Measurements from ENCODE around the gene UBTD1.

Gene UBTD1

GRCh38 chr10:97482381-97482780 is 16.3 kb upstream of the UBTD1 start:
- no peak for DNase-seq (ENCODE audit: low read depth in 1 of 2, low spot score in 1 of 2)

DNA sequence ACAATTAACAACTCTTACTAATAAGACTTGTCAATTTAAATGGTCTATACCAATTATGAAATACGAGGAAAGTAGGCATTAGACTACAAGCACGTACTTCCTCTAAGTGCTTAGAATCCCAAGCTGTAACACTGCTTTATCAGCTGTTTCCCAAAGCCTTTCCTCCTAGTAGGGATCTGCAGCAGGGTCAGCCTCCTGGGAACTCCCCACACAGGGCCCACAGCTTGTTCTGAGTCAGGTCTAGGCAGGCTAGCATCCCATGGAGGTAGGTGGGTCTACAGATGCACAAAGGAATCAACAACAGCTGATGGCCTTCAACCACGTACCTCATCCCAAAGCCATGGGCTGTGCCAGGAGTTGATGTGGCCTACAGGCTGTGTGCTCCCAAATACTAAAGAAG is 15.2 kb upstream of the UBTD1 start:
- no peak for DNase-seq (ENCODE audit: low read depth in 1 of 2, low spot score in 1 of 2)

DNA sequence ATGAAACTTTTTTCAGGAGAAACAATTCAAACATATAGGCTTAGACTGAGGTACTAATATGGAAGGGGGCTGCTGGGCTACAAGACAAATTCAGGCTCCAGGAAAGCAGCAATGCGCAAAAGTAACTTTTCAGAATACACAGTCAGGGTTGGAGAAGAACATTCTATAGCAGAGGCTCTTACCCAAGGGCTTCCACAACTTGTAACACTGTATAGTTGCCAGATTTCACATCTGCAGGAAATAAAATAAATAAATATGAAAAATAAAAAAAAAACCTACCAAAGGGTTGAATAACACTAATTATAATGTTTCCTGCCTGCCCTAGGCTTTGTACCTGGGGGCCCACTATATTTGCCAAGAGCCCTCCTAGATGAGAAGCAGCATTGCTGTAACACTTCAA is 14.8 kb upstream of the UBTD1 start:
- no peak for DNase-seq (ENCODE audit: low read depth in 1 of 2, low spot score in 1 of 2)

DNA sequence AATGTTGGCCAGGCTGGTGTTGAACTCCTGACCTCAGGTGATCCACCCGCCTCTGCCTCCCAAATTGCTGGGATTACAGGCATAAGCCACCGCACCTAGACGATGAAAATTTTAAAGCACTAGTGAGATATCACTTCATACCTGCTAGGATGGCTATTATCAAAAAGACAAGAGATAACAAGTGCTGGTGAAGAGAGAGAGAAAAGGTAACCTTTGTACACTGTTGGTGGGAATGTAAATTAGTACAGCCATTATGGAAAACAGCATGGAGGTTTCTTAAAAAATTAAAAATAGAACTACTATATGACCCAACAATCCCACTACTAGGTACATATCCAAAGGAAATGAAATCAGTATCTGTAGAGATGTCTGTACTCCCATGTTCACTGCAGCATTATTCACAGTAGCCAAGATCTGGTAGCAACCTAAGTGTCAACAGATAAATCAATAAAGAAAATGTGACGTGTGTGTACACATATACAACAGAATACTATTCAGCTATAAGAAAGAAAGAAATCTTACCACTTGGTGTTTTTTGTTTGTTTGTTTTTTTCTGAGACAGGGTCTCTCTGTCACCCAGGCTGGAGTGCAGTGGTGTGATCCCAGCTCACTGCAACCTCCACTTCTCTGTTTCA is 13.0 kb upstream of the UBTD1 start:
- no peak for DNase-seq (ENCODE audit: low read depth in 1 of 2, low spot score in 1 of 2)

DNA sequence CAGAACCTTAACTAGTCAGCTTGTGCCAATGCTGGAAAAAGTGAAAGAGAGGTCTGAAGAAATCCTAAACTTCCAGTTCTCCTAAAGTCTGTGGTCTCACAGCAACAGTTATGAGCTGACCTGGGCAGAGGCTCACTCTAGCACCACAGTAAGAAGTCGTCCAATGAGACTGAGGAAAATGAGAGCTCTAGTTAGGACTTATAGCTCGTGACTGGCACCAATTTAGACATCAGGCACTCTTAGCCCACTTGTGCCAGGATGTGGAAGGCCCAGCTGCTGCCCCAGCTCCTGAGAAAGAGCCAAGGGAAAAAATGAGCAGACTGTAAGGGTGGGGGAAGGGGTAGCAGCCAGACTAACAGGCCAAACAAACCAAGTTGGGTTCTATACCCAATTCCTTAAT is 8.1 kb upstream of the UBTD1 start:
- DNase-seq (ENCODE audit: low read depth in 1 of 2, low spot score in 1 of 2): no peak

- DNase-seq (ENCODE audit: low read depth in 1 of 2, low spot score in 1 of 2): no peak
Observed at GRCh38 chr10:97494151-97494550, 4.6 kb upstream of the UBTD1 start.

DNA sequence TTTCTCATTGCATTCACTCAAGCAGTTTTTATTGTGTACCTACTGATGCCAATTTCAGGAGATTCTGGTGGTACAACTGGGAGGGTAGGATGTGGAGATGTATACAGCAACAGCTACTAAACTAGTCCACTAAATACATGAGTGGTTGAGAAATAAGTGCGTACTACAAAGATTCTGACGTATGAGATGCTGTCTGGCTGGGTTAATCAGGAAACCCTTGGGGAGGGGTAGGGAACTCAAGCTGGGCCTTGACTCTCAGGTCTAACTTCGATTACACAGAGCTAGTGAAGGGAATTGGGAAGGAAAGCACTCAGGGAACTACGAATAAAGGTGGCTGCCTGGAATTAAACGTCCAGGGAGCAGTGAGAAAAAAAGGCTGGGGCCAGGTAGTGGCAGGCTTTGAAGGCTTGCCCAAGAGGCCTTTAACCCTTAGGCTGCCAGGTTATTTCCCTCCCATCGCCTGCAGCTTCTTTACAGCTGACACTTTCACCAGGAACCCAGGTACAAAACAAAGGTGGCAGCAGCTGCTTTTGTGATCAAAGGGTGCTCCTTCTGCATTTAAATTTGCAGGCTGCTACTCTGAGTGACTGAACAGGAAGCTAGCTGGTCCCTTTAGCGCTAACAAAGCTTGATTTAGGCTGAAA is 3.7 kb upstream of the UBTD1 start:
- DNase-seq (ENCODE audit: low read depth in 1 of 2, low spot score in 1 of 2): no peak

- DNase-seq (ENCODE audit: low read depth in 1 of 2, low spot score in 1 of 2): peak; percentile 44 to 51
Observed at GRCh38 chr10:97497572-97498075, 1.1 kb upstream of the UBTD1 start.

DNA sequence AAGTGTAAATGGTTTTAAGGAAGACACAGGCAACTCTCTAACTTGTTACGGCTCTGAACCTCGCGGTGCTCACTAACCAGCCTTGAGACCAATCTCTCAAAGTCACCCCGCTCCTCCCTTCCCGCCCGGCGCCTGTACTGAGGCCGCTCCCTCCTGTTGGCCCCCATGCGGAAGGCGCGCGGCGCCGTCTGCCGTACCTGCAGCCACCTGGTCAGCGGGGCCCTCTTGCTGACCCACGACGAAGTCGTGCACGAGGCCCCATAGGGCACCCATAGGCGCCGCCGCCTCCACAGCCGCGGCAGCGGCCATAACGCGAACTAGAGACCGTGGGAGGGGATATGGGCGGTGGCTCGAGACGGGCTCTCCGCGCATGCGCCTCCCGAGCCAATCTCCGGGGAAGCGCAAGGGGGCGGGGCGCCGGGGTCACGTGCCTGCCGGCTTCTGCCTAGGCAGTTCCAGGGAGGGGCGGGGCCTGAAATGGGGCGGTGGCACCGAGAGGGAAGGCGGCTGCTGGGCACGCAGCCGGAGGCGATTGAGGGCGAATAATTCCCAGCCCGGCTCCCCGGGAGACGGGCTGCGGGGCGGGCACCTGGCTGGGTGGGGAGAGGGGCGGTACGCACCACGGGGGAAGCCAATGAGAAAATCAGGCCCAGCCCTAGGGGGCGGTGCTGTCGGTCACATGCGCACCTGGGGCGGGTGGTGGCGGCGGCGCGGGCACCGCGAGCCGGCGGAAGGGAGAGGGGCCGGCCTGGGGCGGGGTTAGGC is 466 bp upstream of the UBTD1 start, which contains the start of gene MMS19:
Gene MMS19, minus strand, starts transcription at position 347 of the 765 bp plus-strand sequence. Its CDS starts 38 bp downstream, at position 309.
- DNase-seq (ENCODE audit: low read depth in 1 of 2, low spot score in 1 of 2): peak; percentile 99

DNA sequence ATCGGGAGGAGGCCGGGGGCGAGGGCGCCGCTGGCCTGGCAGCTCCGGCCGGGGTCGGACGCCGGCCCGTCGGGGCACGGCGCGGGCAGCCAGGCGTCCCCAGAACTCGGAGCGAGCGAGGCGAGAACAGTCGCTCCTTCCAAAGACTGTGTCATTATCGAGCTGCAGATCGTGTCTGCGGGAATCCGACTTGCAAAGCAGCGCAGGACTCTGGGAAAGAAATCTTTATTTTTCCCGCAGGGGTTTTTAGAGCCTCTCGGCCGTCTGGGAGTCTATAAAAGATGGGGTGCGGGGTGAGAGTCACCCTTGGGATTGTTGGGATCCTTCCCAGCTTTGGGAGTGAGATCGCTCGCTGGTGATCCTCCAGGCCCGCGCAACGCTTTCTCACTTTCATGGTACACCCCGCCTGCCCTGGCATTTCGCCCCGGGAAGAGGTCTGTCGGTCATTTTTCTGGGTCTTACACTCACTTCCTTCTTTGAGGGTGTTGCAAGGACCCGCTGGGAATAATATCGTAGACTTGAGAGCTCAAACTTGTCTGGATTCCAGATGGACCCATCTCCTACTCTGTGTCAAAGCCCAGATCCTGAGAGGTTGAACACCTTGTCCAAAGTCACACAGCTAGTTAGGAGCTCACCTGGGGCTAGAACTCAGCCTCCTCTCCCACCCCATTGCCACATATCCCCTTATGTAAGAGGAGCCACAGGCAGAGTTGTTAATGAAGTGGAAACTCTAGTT is 1.0 kb downstream of the UBTD1 start:
- DNase-seq (ENCODE audit: low read depth in 1 of 2, low spot score in 1 of 2): no peak

GRCh38 chr10:97500297-97500575 is 1.5 kb downstream of the UBTD1 start:
- DNase-seq (ENCODE audit: low read depth in 1 of 2, low spot score in 1 of 2): no peak

GRCh38 chr10:97502916-97503315 is 4.2 kb downstream of the UBTD1 start:
- no peak for DNase-seq (ENCODE audit: low read depth in 1 of 2, low spot score in 1 of 2)

GRCh38 chr10:97503406-97503805 is 4.7 kb downstream of the UBTD1 start:
- no peak for DNase-seq (ENCODE audit: low read depth in 1 of 2, low spot score in 1 of 2)

GRCh38 chr10:97505152-97505551 is 6.4 kb downstream of the UBTD1 start:
- no peak for DNase-seq (ENCODE audit: low read depth in 1 of 2, low spot score in 1 of 2)

- no peak for DNase-seq (ENCODE audit: low read depth in 1 of 2, low spot score in 1 of 2)
Observed at GRCh38 chr10:97506199-97506991, 7.7 kb downstream of the UBTD1 start.

DNA sequence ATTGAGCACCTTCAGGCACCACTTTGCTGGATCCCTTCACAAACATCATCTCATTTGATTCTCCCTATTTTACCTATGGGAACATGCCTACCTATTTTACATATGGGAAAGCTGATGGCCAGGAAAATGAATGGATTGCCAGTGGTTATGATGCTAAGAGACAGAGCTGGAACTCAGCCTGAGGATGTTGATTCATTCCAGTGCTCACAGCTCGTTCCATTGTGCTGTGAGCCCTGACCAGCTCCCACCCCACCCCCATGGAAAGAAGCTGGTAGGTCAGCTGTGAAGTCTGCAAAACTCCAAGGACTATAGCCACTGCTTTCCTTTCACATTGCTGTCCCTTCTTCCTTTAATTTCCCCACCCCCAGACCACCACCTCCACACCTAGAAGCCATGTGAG is 9.6 kb downstream of the UBTD1 start:
- no peak for DNase-seq (ENCODE audit: low read depth in 1 of 2, low spot score in 1 of 2)

- DNase-seq (ENCODE audit: low read depth in 1 of 2, low spot score in 1 of 2): no peak
Observed at GRCh38 chr10:97509120-97509680, 10.5 kb downstream of the UBTD1 start.

GRCh38 chr10:97510686-97511085 is 12.0 kb downstream of the UBTD1 start:
- DNase-seq (ENCODE audit: low read depth in 1 of 2, low spot score in 1 of 2): no peak

DNA sequence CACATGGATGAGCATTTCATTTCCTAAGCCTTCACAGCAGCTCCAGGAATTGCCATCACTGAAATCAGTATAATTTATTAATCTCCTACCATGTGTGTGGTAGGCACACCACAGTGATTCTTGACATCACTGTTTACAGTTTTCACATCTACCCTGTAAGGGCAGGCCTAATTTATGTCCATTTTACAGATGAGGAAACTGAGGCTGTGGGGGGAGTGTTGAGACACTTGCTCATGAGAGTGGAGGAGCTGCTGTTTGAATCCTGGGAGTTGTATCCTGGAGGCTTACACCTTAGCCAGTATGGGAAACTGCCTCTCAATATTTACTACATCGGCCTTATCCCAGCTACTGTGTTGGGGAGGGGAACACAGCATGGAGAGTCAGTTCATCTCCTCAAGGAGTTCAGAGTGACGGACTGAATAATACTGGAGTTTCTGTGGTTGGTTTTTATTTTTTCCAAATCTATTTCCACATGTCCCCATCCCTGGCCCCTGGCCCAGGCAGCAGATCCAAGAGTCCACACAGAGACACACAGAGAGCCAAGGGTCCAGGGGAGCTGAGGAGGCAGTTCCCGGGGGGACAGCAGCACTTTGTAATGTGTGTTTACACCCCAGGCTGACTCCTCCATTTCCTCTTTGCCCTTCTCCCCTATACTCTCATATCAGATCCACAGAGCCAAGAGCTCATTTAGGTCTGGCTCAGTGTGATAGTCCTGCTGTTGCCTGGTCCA is 13.2 kb downstream of the UBTD1 start:
- no peak for DNase-seq (ENCODE audit: low read depth in 1 of 2, low spot score in 1 of 2)

GRCh38 chr10:97512993-97513392 is 14.3 kb downstream of the UBTD1 start:
- DNase-seq (ENCODE audit: low read depth in 1 of 2, low spot score in 1 of 2): no peak

Measured in activated T-helper 1 cell treated with anti-CD3 and anti-CD28 coated beads, Interleukin-2, amount 50 U/mL, for 16 hours (primary cell).